Smooth muscle cell (in vitro differentiated cells): ENCODE results near the gene CCDC91. TPM values are rescaled to one million over a fixed set of nuclear protein-coding genes. Genes with fewer than 3 reads are reported as not detected.

Experiments
- DNase-seq: peaks from one replicate; lab custom pipeline; 2025; ENCODE audit not compliant: unreplicated experiment; lab: John Stamatoyannopoulos, UW
- H2AFZ ChIP-seq: fragments of 200-600 bp; sonication (generic); 2 replicates; pipeline ENCODE4 v1.6.0; 2016; ENCODE audit warnings: antibody characterized with exemption, low read depth, mild to moderate bottlenecking
- H3F3A ChIP-seq: fragments of 200-600 bp; sonication (generic); 2 replicates; pipeline ENCODE4 v1.6.0; 2017; ENCODE audit warnings: antibody characterized with exemption, low read depth
- H3K27ac ChIP-seq: fragments of 200-600 bp; sonication (generic); 2 replicates; pipeline ENCODE4 v1.5.1; 2016; ENCODE audit warnings: low read depth, mild to moderate bottlenecking
- H3K27me3 ChIP-seq: fragments of 200-600 bp; sonication (generic); 2 replicates; pipeline ENCODE4 v1.6.1; 2016; ENCODE audit warnings: low read depth, mild to moderate bottlenecking
- H3K36me3 ChIP-seq: fragments of 200-600 bp; sonication (generic); 2 replicates; pipeline ENCODE4 v1.5.1; 2016; ENCODE audit warnings: low read depth
- H3K4me1 ChIP-seq: fragments of 200-600 bp; sonication (generic); 2 replicates; pipeline ENCODE4 v1.5.1; 2016; ENCODE audit warnings: low read depth
- H3K4me2 ChIP-seq: fragments of 200-600 bp; sonication (generic); 2 replicates; pipeline ENCODE4 v1.6.0; 2016; ENCODE audit warnings: mild to moderate bottlenecking
- H3K4me3 ChIP-seq: fragments of 200-600 bp; sonication (generic); 2 replicates; pipeline ENCODE4 v1.5.1; 2016; ENCODE audit warnings: mild to moderate bottlenecking
- H3K79me2 ChIP-seq: fragments of 200-600 bp; sonication (generic); 2 replicates; pipeline ENCODE4 v1.6.0; 2016; ENCODE audit warnings: low read depth, mild to moderate bottlenecking
- H3K9ac ChIP-seq: fragments of 200-600 bp; sonication (generic); 2 replicates; pipeline ENCODE4 v1.6.0; 2016; ENCODE audit warnings: low read depth
- H3K9me3 ChIP-seq: fragments of 200-600 bp; sonication (generic); replicated peaks from 2 replicates; pipeline ENCODE4 v1.5.1; 2016; ENCODE audit warnings: low read depth
- H4K20me1 ChIP-seq: fragments of 200-600 bp; sonication (generic); 2 replicates; pipeline ENCODE4 v1.6.0; 2016; ENCODE audit warnings: low read depth
- CTCF ChIP-seq: fragments of 200-600 bp; sonication (generic); IDR thresholded peaks from 2 replicates; pipeline ENCODE4 v1.5.1; 2017; ENCODE audit warnings: borderline replicate concordance, mild to moderate bottlenecking, antibody characterized with exemption; ENCODE audit not compliant: insufficient read depth, poor library complexity, severe bottlenecking
- WGBS: methylation state at CpG from one replicate; pipeline ENCODE4 v1.1.7; 2016; ENCODE audit warnings: low lambda C conversion rate; 5-methylcytosine and 5-hydroxymethylcytosine counted together
- polyA plus RNA-seq: library from polyadenylated mRNA; unstranded; fragments of >200 nt; fragmentation: Nextera tagmentation; extraction: Ambion mirVana; gene quantifications from 2 replicates; pipeline ENCODE4 v1.2.1, GENCODE V29; 2016
- total RNA-seq: library from RNA; depleted of rRNA; stranded (reverse); fragments of >200 nt; gene quantifications from 2 replicates; pipeline ENCODE4 v1.2.3, GENCODE V29; 2014

Gene CCDC91
- total and polyA plus RNA-seq, 2 experiments from 2014 or later = 20.1 to 23.7 TPM

- peaks cover 4% of the 10 kb centered on the region for H3K4me1 ChIP-seq
- no peaks in the 10 kb centered on the region for H3K36me3 ChIP-seq
- H3K27me3 ChIP-seq = no peaks in the 10 kb centered on the region
- no peak for TF ChIP-seq CTCF
- H2AFZ ChIP-seq = no peak overlapping the region
- no peak for DNase-seq
- H3K79me2 ChIP-seq = no peaks in the 10 kb centered on the region
- H4K20me1 ChIP-seq = no peaks in the 10 kb centered on the region
- H3K9me3 ChIP-seq = no peaks in the 10 kb centered on the region
- no peaks in the 10 kb centered on the region for H3F3A ChIP-seq
- H3K27ac ChIP-seq = no peak overlapping the region
- no peak overlapping the region for H3K4me2 ChIP-seq
- H3K4me3 ChIP-seq = no peak overlapping the region
- no peak overlapping the region for H3K9ac ChIP-seq
These were observed 316.8 kb downstream of the CCDC91 start for GRCh38 chr12:28507033-28507432.

GRCh38 chr12:28507867-28508266 is 317.6 kb downstream of the CCDC91 start:
- DNase-seq = no peak
- Histone ChIP-seq H4K20me1 (no peaks in the 10 kb centered on the region), H2AFZ (no peak overlapping the region), H3K27me3 (no peaks in the 10 kb centered on the region), H3K36me3 (no peaks in the 10 kb centered on the region), H3K9me3 (no peaks in the 10 kb centered on the region), H3F3A (no peaks in the 10 kb centered on the region), H3K4me2 (no peak overlapping the region), H3K9ac (no peak overlapping the region), H3K79me2 (no peaks in the 10 kb centered on the region), H3K4me1 (peaks cover 4% of the 10 kb centered on the region), H3K4me3 (no peak overlapping the region), H3K27ac (no peak overlapping the region)
- no peak for TF ChIP-seq CTCF
- WGBS = 93% methylated on average over 3 of the region's 3 CpGs

GRCh38 chr12:28512406-28512805 is 322.1 kb downstream of the CCDC91 start:
- H3K27me3 ChIP-seq = no peaks in the 10 kb centered on the region
- no peak for TF ChIP-seq CTCF
- no peaks in the 10 kb centered on the region for H4K20me1 ChIP-seq
- no peak overlapping the region for H3K27ac ChIP-seq
- no peaks in the 10 kb centered on the region for H3F3A ChIP-seq
- H3K4me1 ChIP-seq = no peaks in the 10 kb centered on the region
- H3K4me2 ChIP-seq = no peak overlapping the region
- H3K9ac ChIP-seq = no peak overlapping the region
- H3K4me3 ChIP-seq = no peak overlapping the region
- no peak overlapping the region for H2AFZ ChIP-seq
- no peaks in the 10 kb centered on the region for H3K36me3 ChIP-seq
- WGBS = 89% methylated on average over 6 of the region's 6 CpGs
- no peaks in the 10 kb centered on the region for H3K9me3 ChIP-seq
- DNase-seq = no peak
- H3K79me2 ChIP-seq = no peaks in the 10 kb centered on the region

- no peak for DNase-seq
- Histone ChIP-seq H4K20me1 (no peaks in the 10 kb centered on the region), H3K27ac (no peak overlapping the region), H2AFZ (no peak overlapping the region), H3K27me3 (no peaks in the 10 kb centered on the region), H3K4me2 (no peak overlapping the region), H3K4me3 (no peak overlapping the region), H3K79me2 (no peaks in the 10 kb centered on the region), H3K36me3 (no peaks in the 10 kb centered on the region), H3K9me3 (no peaks in the 10 kb centered on the region), H3F3A (no peaks in the 10 kb centered on the region), H3K4me1 (no peaks in the 10 kb centered on the region), H3K9ac (no peak overlapping the region)
- WGBS = 85% methylated on average over 1 of the region's 1 CpG
- TF ChIP-seq CTCF = no peak
These were observed 322.6 kb downstream of the CCDC91 start for GRCh38 chr12:28512876-28513275.
